Right ventricle myocardium superior (tissue), 1 donor: ENCODE measurements around the gene CTTNBP2. TPM values are rescaled to one million over a fixed set of nuclear protein-coding genes. Genes with fewer than 3 reads are reported as not detected.

Experiments used
- ATAC-seq: fragments of 200-7000 bp; cut with Tn5 transposase; one replicate; pipeline ENCODE4 v1.9.1; 2020; ENCODE audit warnings: mild to moderate bottlenecking; ENCODE audit not compliant: poor library complexity
- DNase-seq: peaks from one replicate; pipeline ENCODE4 v3.0.0-alpha.2; 2020
- intact Hi-C: fragments of 100-400 bp; cut with DNase I; formaldehyde crosslinking; loops from one replicate; pipeline ENCODE4 v1.11.2; 2022
- total RNA-seq: library from RNA; stranded (reverse); fragmentation: NEBNext Ultra II Directional; extraction: Animal tissue kit (Norgen Biotek cat#: 25700); gene quantifications from one replicate; pipeline ENCODE4 v1.2.1, GENCODE V29; 2021
- donor health status: DM: no; HTN: yes; CAD: no; lungs with severe emphysema.

CTTNBP2 gene
- total RNA-seq, 1 donor from 2014 or later: 2.0 TPM

GRCh38 chr7:117802660-117803059, 70.6 kb downstream of the CTTNBP2 start:
- intact Hi-C loops: no loop called here
- ATAC-seq (no peak), DNase-seq (no peak)

GRCh38 chr7:117800841-117801240, 72.4 kb downstream of the CTTNBP2 start:
- ATAC-seq: no peak
- intact Hi-C loops: no loop called here
- DNase-seq: no peak

GRCh38 chr7:117800406-117800805, 72.8 kb downstream of the CTTNBP2 start:
- DNase-seq (no peak), ATAC-seq (no peak)
- intact Hi-C loops: no loop called here

GRCh38 chr7:117796889-117797288, 76.4 kb downstream of the CTTNBP2 start:
- no peak for DNase-seq
- intact Hi-C loops: no loop called here
- ATAC-seq: no peak

GRCh38 chr7:117793976-117794375, 79.3 kb downstream of the CTTNBP2 start:
- no peak for ATAC-seq
- DNase-seq: no peak
- intact Hi-C loops: no loop called here

- DNase-seq: no peak
- intact Hi-C loops: no loop called here
- no peak for ATAC-seq
Measured at GRCh38 chr7:117793521-117793920, 79.7 kb downstream of the CTTNBP2 start.

- peak; percentile 85 for ATAC-seq
- peak; percentile 50 for DNase-seq
- intact Hi-C loops: no loop called here
Measured at GRCh38 chr7:117791877-117792780, 81.1 kb downstream of the CTTNBP2 start.

GRCh38 chr7:117790731-117791130, 82.5 kb downstream of the CTTNBP2 start:
- DNase-seq: no peak
- no peak for ATAC-seq
- intact Hi-C loops: no loop called here

GRCh38 chr7:117790251-117790650, 83.0 kb downstream of the CTTNBP2 start:
- ATAC-seq (no peak), DNase-seq (no peak)
- intact Hi-C loops: no loop called here

GRCh38 chr7:117785431-117785830, 87.8 kb downstream of the CTTNBP2 start:
- no peak for ATAC-seq
- intact Hi-C loops: no loop called here
- no peak for DNase-seq

- no peak for DNase-seq
- intact Hi-C loops: no loop called here
- no peak for ATAC-seq
Measured at GRCh38 chr7:117784315-117784714, 88.9 kb downstream of the CTTNBP2 start.

GRCh38 chr7:117782761-117783160, 90.5 kb downstream of the CTTNBP2 start:
- intact Hi-C loops: no loop called here
- ATAC-seq: no peak

GRCh38 chr7:117781707-117782106, 91.5 kb downstream of the CTTNBP2 start:
- no peak for ATAC-seq
- intact Hi-C loops: no loop called here
- no peak for DNase-seq

More at GRCh38 chr7:117782761-117783160, 90.5 kb downstream of the CTTNBP2 start:
- no peak for DNase-seq

- DNase-seq: no peak
- ATAC-seq: no peak
- intact Hi-C loops: no loop called here
Measured at GRCh38 chr7:117780832-117781231, 92.4 kb downstream of the CTTNBP2 start.

GRCh38 chr7:117777335-117778142, 95.7 kb downstream of the CTTNBP2 start:
- DNase-seq: no peak
- intact Hi-C loops: loop anchor here (10.0 kb wide), 1 partner anchor 247 kb away; no protein-coding TSS in a partner anchor
- ATAC-seq: no peak

- intact Hi-C loops: loop anchor here (10.0 kb wide), 1 partner anchor 249 kb away; no protein-coding TSS in a partner anchor
- ATAC-seq (no peak), DNase-seq (no peak)
Measured at GRCh38 chr7:117776224-117776623, 97.0 kb downstream of the CTTNBP2 start.

GRCh38 chr7:117775801-117776200, 97.4 kb downstream of the CTTNBP2 start:
- intact Hi-C loops: loop anchor here (10.0 kb wide), 1 partner anchor 249 kb away; no protein-coding TSS in a partner anchor
- DNase-seq (no peak), ATAC-seq (no peak)

GRCh38 chr7:117774943-117775342, 98.3 kb downstream of the CTTNBP2 start:
- intact Hi-C loops: loop anchor here (10.0 kb wide), 1 partner anchor 250 kb away; no protein-coding TSS in a partner anchor
- ATAC-seq: peak; percentile 18

GRCh38 chr7:117772421-117772820, 100.8 kb downstream of the CTTNBP2 start:
- DNase-seq: no peak
- intact Hi-C loops: loop anchor here (10.0 kb wide), 1 partner anchor 252 kb away; no protein-coding TSS in a partner anchor
- ATAC-seq: no peak

More at GRCh38 chr7:117774943-117775342, 98.3 kb downstream of the CTTNBP2 start:
- DNase-seq: no peak
